HG03025 (cell line): ENCODE data around the gene FBN2.
"Not testable (repeated sequence)": the region's sequence is repeated elsewhere in the genome, so short reads cannot be mapped to it uniquely, and the experiment has no call there.

ENCODE experiments used
- ATAC-seq: cut with Tn5 transposase; IDR thresholded peaks from one replicate; pipeline ENCODE4 v1.9.1; 2021; ENCODE audit warnings: mild to moderate bottlenecking, moderate library complexity; ENCODE audit not compliant: unreplicated experiment, low FRiP score

Gene FBN2

DNA sequence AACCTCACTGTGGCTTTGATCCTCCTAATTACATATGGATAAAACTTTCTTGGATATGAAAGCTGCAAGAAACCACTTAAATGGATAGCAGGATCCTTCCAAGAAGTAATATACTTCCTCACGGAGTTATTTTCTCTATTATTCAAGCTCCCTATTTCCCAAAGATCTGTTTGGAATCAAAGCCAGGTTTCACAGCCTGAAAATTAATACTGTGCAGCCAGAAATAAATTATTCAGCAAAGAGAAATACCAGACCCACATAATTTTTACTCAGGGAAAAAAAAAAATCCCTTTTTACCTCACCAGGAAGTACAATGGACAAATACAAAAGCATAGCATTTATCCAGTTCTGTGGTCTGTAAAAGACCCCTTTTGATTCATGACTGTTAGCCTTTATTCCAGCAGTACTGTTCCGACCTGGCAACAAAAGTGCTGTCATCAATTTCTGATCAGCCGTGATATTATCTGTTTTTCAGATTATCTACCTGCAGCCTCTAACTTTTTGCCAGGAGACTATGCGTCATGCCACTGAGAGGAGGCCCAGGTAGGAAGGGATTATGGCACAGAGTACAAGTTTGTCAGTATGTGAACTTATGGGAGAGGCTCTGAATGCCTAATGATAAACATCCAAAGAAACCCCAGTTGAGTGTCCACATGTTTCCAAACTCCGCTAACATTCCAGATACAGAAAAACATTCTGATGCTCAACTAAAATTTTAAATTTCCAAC lies 57.0 kb downstream of the FBN2 start:
- no peak for ATAC-seq

DNA sequence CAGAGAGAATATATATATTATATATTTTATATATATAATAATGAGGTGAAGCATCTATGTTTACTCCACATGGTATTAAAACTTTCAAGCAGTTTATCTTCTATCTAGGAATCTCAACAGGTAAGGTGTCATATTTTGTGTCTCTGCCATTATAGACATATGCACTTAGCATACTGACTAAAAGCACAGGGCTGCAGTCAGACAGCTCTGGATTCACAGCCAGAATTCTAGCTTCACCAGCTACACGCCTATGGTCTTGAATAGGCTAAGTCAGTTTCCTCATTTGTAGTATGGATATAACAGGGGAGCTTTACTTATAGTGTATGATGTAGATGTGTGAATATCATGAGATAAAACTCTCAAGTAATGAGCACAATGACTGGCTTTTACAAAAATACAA lies 57.9 kb downstream of the FBN2 start:
- ATAC-seq, result no peak

DNA sequence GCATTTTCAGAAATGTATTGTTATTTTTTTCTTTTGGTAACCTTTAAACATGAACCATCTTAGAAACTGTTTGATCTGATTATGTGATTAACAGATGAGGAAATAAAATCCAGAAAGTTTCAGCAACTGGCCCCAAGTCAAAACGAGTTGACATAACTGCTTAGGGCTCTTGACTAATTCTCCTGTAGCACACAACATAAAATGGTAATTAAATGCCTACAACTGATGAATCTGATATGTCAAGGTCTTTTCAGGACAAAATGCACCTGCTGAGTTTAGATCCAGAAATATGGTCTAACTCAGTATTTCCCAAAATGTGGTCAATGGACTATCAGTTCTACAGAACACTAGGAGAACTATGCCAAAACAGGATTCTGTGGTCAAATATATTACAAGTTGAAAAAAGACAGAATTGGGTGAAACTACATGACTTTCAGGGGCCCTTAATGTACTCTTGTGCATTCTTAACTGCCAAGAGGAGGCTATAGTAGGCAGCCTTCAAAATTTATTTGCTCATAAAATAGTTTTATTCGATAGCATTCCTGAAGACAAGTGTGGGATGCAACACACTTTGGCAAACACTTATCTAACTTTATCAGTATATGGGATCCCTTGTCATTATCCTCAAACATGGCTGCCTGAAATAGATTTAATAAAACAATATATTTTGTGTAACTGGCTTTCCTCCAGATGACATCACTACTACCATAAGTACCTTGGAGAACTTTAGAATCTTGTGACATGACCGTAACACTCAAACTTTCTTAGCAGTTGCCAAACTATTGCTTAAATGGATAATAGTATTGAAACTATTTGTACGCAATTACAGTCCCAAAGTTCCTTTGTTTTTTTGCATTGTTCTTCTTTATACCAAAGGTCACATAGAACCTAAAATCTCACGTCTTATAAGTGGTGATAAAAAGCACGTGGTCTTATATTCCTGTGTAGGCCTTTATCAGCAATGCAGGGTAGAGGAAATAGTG lies 59.4 kb downstream of the FBN2 start:
- no peak for ATAC-seq

DNA sequence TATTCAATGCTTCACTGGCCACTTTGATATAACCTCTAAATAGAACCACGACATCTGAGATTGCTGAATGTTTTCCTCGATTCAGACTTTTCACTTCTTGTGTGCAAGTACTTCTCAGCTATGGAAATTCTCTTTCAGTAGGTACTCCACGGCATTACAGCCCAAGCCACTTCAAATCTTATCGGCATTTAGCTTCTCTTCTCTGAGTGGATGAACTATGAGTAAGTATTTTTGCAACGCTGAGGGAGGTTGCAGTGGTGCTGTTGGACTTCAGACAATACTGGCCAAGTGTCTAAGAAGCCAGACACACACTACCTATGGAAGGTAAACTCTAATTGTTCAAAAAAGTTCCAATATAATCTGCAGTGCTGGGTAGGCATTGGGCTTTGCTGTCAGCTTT lies 60.1 kb downstream of the FBN2 start:
- ATAC-seq, result no peak

DNA sequence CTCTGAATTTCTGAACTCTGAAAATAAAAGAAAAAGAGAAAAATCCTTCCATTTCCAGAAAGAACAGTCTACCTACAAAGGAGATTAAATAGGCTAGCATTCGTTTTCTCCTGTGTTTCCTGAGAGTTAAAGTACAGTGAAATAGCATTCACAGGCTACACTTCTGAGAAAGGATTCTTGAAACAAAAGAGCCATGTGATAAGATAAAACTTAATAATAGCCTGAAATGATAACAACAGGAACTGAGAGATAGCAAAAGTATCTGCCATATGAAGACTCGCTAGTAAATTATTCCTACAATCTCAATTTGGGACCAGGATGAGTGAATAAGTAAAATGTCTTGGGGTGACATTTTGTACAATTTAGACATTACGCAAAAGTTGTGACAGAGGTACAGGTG lies 62.4 kb downstream of the FBN2 start:
- ATAC-seq, result no peak

DNA sequence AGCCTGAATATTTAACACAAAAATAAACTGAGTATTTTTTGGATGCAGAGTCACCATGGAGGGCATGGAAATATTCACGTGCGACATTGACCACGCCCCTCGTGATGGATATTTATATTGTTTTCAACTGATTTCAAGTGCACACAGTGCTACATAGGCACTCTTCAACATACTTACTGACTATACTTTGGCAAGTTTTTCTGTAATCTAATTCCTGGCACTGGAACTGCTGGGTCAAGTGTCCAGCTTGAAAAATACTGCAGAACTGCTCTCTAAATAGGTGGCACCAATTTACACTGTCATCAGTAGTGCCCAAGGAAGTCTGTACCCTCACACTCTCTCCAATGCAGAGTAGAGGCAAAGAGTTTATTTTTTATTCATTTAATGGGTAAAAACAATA lies 65.1 kb downstream of the FBN2 start:
- ATAC-seq, result no peak

DNA sequence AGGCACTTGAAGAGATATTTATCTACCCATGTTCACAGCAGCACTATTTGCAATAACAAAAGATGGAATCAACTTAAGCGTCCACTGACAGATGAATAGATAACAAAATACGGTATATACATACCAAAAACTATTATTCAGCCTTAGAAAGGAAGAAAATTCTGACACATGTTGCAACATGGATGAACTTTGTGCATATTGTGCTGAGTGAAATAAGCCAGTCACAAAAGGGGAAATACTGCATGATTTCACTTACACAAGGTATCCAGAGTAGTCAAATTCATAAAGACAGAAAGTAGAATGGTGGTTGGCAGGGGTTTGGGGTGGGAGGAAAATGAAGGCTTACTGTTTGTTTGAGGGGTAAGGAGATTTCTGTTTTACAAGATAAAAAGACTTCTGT lies 66.0 kb downstream of the FBN2 start:
- ATAC-seq, result no peak

DNA sequence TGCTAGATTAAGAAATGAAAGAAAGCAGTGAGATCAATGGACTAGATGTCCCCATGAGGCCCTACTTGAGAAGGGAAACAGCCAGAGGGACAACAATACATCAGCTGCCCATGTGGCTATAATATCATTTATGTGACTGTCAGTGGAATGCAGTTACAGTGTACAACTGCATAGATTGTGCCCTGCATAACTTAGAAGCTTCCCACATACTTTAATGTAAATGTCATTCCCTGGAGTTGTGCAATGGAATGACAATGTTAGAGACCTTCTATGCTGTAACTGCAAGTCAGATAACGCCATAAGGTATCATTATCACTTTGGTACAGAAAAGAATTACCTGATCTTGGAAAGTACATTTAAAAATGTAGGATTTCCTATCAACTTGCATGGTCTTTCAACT lies 67.4 kb downstream of the FBN2 start:
- ATAC-seq, result no peak

DNA sequence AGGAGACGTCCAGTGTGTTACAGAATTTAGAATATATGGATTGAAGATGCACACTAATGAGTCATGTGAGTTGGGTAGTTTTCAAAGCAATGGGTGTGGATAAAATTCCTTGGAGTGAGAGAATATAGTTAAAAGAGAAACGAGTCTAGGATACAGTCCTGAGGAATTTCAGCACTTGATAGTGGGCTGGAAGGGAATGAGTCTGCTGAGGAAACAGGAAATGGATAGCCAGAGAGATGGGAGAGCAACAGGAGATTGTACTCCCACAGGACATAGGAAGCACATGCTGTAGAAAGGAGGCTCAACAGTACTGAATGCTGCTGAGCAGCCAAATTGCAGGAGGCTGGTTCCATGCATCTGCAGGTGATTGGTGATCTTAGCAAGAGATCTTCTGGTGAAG lies 68.1 kb downstream of the FBN2 start:
- ATAC-seq, result no peak

DNA sequence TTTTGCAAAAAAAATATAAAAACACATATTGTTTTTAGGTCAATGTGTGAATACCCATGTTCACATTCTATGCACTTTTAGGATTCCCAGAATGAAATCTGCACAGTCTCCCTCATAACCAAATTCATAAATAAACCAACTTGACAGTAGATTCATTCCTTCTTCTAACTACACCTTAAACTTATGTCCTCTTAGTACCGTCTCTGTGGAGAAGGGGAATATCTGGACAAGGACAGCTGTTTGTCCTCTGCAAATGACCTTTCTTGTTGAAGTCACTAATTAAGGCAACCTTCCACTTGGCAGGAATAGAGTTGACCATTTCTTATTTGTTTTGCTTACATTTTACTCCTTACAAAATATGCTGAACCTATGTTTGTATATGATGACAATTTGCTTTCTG lies 71.1 kb downstream of the FBN2 start:
- no peak for ATAC-seq

DNA sequence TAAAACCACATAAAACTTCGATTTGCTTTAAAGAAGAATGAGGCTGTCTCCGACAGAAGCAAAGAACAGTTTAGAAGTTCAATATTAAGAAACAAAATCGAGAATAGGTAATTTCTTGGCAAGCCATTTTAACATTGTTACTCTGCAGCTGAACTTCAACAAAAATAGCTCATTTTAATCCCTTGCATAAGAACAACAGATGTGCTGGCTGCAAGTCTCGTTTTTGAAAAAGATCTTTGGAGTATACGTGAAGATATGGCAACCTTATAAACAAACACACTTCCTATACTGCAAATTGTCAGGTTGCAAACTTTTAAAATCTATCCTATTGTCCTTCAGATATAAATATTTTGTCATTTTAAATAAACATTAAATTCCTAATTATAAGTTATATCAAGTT lies 71.5 kb downstream of the FBN2 start:
- ATAC-seq, result no peak

DNA sequence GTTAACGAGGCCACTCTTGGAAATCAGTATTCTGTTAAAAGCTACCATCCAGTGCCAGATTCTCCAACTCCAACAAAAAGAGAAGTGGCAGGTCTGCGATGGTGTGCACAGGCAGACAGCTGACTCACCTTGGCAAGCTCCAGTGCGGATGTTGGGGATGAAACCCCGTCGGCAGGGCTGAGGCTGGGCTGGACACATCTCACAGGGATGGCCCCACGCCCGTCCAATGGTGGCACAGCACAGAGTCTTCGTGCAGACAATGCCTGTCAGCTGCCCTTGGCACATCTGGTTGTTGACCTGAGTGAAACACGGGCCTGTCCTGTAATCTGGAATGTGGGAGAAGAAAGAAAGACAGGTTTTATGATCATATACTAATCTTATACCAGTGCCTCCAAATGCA lies 73.4 kb downstream of the FBN2 start:
- ATAC-seq, result no peak

DNA sequence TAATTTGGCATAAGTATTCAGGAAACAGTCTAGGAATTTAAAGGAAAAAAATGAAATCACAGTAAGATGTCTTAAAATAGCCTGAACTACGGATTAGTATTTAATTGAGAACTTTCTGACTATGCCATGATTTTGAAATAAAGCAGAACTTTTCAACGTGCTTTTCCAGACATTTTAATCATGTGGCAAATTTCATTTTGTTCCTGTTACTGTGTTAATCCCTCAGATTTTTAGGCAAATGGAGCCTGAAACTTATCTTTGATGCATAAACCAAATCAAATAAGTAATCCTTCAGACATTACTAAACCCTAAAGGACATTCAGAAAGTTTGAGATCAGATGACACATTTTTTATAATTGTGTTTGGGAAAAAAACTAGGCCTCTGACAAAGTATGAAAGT lies 75.7 kb downstream of the FBN2 start:
- ATAC-seq, result no peak

DNA sequence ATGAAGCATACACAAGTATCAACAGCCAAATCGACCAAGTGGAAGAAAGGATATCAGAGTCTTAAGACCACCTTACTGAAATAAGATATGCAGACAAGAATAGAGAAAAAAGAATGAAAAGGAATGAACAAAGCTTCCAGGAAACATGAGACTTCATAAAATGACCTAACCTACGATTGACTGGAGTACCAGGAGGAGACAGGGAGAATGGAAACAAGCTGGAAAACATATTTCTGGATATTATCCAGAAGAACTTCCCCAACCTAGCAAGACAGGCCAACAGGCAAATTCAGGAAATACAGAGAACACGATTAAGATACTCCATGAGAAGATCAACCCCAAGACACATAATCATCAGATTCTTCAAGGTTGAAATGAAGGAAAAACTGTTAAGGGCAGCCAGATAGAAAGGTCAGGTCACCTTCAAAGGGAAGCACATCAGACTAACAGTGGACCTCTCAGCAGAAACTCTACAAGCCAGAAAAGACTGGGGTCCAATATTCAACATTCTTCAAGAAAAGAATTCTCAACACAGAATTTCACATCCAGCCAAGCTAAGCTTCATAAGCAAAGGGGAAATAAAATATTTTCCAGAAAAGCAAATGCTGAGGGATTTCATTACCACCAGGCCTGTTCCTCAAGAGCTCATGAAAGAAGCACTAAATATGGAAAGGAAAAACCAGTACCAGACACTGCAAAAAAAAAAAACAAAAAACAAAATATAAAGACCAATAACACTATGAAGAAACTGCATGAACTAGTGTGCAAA lies 80.7 kb downstream of the FBN2 start:
- not testable (repeated sequence) for ATAC-seq

DNA sequence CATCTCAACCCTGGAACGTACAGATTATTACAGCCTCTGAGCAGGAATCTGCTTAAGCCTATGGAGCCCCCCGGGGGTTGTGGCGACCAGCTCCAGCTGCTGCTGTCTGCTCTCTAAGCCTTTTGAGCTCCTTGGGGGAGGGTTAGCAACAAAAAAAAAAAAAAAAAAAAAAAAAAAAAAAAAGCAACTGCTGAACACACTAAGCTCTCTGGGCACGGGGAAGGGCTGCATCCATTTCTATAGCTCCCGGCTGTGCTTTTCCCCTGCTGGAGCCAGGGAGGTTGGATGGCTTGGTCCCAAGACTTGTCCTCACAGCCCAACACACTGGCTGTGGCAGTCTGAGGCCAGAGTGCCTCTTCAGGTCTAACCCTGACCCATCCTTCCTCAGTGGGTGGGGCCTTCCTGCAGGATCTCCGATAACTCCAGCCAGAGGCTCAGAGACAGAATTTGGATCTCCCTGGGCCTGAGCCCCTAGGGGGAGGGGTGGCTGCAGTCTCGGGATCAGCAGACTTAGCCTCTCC lies 82.1 kb downstream of the FBN2 start:
- no peak for ATAC-seq

DNA sequence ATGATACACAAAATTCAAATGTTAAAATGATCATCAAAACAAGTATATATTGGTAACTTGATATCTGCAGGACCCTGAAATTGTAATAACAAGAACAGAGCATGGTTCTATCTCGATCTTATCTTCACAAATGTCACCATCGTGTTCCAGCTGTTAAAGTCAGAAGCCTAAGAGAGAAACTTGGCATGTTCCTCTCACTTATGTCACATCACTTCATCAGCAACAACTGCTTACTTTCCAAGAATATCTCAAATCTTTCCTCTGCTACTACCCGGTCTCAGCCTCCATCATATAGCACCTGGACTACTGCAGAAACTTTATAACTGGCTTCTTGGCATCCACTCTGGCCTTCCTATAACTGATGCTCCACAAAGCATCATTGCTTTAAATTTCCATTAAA lies 84.9 kb downstream of the FBN2 start:
- no peak for ATAC-seq

DNA sequence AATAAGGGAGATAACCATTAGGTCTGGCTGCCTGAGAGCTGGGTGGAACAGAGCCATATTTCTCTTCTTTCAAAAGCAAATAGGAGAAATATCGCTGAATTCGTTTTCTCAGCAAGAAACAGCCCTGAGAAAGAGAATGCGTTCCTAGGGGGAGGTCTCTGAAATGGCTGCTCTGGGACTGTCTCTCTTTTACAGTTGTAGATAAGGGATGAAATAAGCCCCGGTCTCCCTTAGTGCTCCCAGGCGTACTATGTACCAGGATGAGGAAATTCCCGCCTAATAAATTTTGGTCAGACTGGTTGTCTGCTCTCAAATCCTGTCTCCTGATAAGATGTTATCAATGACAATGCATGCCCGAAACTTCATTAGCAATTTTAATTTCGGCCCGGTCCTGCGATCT lies 90.8 kb downstream of the FBN2 start:
- ATAC-seq, result not testable (repeated sequence)

DNA sequence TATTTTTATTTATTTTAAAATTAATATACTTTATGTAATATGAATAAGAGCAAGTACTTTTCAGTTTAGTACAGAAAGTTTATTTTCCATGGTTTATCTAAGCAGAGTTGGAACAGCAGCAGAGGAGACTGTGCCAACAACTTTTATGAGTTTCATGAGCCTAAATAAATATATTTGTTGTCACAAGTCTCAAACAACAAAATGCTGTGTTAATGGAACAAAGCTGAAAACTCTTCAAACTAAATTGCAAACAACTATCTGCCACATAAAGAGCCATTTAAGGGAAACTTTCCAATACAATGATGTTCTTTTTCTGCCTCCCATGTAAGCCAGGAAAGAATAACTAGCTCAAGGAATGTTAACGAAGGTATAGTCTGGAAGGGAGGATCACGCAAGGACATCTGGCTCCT lies 96.1 kb downstream of the FBN2 start:
- ATAC-seq, result no peak

DNA sequence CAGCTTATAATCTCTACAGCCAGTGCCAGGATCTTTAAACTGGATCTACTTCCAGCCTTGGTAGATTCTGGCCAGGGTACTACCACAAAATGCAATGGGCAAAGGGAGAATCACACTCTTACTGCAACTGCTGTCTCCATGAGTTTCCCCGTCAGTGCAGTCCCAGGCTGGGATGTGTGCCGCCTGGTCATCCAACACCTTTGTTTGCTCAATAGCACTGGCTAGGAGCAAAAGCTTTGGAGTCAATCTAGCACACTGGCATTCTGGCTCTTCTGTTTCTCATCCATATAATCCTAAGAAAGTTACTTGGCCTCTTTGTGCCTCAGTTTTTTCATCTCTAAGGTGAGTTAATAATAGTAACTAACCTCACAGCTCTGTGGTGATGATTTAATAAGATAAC lies 96.9 kb downstream of the FBN2 start:
- ATAC-seq, result no peak

DNA sequence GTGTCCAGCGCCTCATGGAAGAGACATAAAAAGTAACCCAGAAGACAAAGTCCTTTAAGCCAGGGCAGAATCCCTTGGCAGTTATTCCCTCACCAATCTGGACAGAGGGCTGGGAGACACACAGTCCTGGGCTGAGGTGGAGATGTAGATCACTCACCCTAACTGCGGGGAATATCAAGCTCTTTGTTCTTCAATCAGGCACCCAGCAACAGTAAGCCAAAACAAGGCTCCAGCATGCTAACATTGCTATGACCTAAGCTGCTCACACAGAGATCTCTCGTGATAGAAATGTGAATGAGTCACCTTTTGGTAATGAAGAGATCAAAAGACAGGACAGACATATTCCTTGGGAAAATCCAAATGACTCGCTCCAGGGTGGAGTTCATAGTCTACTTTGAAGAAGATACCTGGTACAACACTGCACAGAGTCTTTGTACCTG lies 101.3 kb downstream of the FBN2 start:
- ATAC-seq, result no peak

DNA sequence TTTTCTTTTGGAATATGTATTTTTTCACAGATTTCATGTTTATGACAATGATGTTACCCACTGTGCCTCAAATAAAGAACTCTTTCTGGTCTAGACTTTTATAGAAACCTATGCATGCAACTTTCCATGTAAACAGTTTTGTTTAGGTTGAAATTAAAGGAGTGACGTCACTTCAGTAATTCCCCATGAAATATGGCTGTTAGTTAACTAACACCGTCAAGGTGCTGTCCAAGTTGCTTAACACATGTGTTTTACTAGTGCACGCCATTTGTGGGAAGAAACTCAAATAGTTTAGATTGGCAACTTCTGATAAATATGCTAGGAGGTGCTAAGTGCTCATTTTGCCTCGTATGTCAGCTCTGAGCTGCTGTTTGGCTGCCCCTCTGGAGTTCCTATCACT lies 102.2 kb downstream of the FBN2 start:
- no peak for ATAC-seq
